ENCODE data around the gene TMEM212. TPM values are rescaled to one million over a fixed set of nuclear protein-coding genes. Genes with fewer than 3 reads are reported as not detected.

Gene TMEM212
- total and polyA plus RNA-seq, 2 of the 13 experiments (the other 11 are each of a cell fraction or from before 2014, with no cell fraction given): not detected

- TF ChIP-seq PTBP1 (IDR thresholded peaks at IDR 0.05; ENCODE audit: low read depth, low read length, poor library complexity, severe bottlenecking): no peak
- TF ChIP-seq ADNP (CRISPR knock-in tag; IDR thresholded peaks at IDR 0.05): no peak
- no peak for TF ChIP-seq SALL2 (CRISPR knock-in tag; IDR thresholded peaks at IDR 0.05)
- 0 out of 2 replicates have a peak, but pooled peaks have one; percentile 20 for TF ChIP-seq ZFX (CRISPR knock-in tag; IDR thresholded peaks at IDR 0.05; ENCODE audit: low read depth)
- 0 out of 2 replicates have a peak, but pooled peaks have one; percentile 37 for TF ChIP-seq DNMT3B (CRISPR knock-in tag; conservative IDR thresholded peaks at IDR 0.05)
- 0 out of 2 replicates have a peak, but pooled peaks have one; percentile 72 for TF ChIP-seq ZC3H4 (CRISPR knock-in tag; IDR thresholded peaks at IDR 0.05; ENCODE audit: borderline replicate concordance)
- TF ChIP-seq ZMYM2 (CRISPR knock-in tag; IDR thresholded peaks at IDR 0.05): no peak
- no peak for TF ChIP-seq ZNF24 (IDR thresholded peaks at IDR 0.05)
- TF ChIP-seq RBM22 (optimal IDR thresholded peaks at IDR 0.05; ENCODE audit: low read length): peak; percentile 56
- TF ChIP-seq ASH2L (IDR thresholded peaks at IDR 0.05; ENCODE audit: insufficient read length, low read depth, low read length): peak; percentile 17
- peak in 1 of 2 experiments; percentile 23; a peak in 1 of 4 replicates for TF ChIP-seq POLR2A (IDR thresholded peaks at IDR 0.05; ENCODE audit: insufficient read depth in 1 of 2, low read depth in 2 of 2, low read length in 2 of 2)
- 0 out of 2 replicates have a peak, but pooled peaks have one; percentile 29 for TF ChIP-seq ZNF761 (CRISPR knock-in tag; conservative IDR thresholded peaks at IDR 0.05)
- no peak for TF ChIP-seq KDM1A (CRISPR knock-in tag; IDR thresholded peaks at IDR 0.05)
- peak; percentile 68 for TF ChIP-seq RBFOX2 (IDR thresholded peaks at IDR 0.05; ENCODE audit: low read depth, low read length)
- TF ChIP-seq ZNF34 (CRISPR knock-in tag; IDR thresholded peaks at IDR 0.05; ENCODE audit: borderline replicate concordance): 0 out of 2 replicates have a peak, but pooled peaks have one; percentile 64
- no peak for TF ChIP-seq FOXA3 (CRISPR knock-in tag; IDR thresholded peaks at IDR 0.05)
- TF ChIP-seq NFRKB (IDR thresholded peaks at IDR 0.05): no peak
- 0 out of 2 replicates have a peak, but pooled peaks have one; percentile 9 for TF ChIP-seq SIX1 (CRISPR knock-in tag; IDR thresholded peaks at IDR 0.05; ENCODE audit: borderline replicate concordance)
- 0 out of 2 replicates have a peak, but pooled peaks have one; percentile 0 for TF ChIP-seq RERE (CRISPR knock-in tag; IDR thresholded peaks at IDR 0.05; ENCODE audit: low read depth)
Observed at GRCh38 chr3:171883893-171884279, 40.7 kb downstream of the TMEM212 start (continued).

Data from HepG2 (cell line).